AG10803 (cell line): ENCODE data around the gene RPL10A.

Experiments used
- DNase-seq: peaks from one replicate; pipeline ENCODE4 v3.0.0; 2010; ENCODE audit warnings: low read depth
- H3K4me3 ChIP-seq: 2 replicates; pipeline ENCODE4 v1.5.1; 2011; ENCODE audit warnings: mild to moderate bottlenecking, low read length, control low read depth
- TF ChIP-seq, protein P1 (sequence below): conservative IDR thresholded peaks from 2 replicates; pipeline ENCODE4 v1.5.1; 2011; ENCODE audit warnings: mild to moderate bottlenecking, low read length, control low read depth, inconsistent platforms

RPL10A gene

DNA sequence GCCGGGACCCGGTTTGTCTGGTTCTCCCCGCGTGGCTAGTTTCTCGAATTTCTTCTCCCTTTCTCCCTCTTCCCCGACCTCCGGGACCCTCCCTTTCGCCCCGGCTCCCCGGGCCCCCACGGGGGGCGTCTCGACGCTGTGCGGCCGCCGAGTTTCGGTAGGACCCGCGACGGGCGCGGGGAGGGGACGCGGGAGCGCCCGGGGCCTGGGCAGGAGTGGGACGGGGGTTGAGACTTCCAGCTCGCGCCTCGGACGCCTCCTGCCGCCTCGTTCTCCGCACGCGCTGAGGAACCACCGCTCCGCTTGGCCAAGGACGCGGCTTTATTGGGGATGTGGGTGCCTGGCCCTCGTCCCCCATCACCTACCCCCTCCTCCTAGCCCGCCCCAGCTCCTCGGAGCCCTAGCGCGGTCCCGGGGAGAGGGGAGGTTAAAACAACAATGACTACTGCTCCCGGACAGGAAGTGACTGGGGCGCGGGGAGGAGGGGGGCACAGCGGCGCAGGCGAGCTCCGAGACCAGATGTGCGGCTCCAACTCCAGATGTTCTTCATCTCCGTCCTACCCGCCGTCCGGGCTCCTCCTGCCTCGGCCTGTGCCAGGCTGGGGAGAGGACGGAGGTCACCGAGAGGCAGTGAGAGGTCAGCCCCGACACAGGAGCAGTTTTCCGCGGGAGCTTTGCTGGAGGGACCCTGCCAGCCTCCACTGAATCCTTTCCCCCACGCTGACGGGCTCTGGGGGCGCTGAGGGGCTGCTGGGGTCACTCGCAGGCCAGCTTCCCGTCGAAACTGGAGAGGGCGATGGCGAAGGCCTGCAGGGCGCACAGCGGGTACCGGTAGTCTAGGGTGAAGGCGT lies 29.6 kb downstream of the RPL10A start:
- TF ChIP-seq, protein P1, sequence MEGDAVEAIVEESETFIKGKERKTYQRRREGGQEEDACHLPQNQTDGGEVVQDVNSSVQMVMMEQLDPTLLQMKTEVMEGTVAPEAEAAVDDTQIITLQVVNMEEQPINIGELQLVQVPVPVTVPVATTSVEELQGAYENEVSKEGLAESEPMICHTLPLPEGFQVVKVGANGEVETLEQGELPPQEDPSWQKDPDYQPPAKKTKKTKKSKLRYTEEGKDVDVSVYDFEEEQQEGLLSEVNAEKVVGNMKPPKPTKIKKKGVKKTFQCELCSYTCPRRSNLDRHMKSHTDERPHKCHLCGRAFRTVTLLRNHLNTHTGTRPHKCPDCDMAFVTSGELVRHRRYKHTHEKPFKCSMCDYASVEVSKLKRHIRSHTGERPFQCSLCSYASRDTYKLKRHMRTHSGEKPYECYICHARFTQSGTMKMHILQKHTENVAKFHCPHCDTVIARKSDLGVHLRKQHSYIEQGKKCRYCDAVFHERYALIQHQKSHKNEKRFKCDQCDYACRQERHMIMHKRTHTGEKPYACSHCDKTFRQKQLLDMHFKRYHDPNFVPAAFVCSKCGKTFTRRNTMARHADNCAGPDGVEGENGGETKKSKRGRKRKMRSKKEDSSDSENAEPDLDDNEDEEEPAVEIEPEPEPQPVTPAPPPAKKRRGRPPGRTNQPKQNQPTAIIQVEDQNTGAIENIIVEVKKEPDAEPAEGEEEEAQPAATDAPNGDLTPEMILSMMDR, result no peak; the same call in 1 of the 2 replicates
- peak; percentile 83 for DNase-seq
- peak overlapping the region; percentile 78 for H3K4me3 ChIP-seq

DNA sequence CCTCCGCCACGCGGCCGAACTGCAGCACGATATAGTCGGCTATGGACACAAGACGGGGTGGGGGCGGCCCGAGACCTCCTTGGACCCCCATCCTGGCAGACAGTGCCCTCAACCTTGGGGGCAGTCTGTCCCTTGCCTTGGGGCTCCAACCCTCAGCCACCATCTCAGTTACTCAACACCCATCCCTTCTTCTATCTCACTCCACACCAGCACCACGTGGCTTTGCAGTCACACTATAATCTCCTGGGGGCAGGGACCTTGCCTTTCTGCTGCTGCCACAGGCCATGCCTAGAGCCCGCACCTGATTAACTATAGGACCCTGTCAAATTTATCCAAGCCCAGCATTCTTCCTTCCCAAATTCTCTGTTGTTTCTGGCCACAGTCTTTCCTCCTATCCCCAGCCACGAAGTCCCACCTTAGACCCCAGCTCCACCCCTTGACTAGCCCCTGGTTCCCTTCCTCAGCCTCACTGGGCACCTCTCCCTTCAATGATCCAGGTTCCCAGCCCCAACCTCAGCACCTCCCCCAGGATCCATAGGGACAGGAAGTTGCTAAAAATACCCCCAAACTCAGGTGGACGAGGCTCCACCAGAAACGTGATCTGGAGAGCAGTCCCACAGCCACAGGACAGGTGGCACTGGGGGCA lies 30.3 kb downstream of the RPL10A start:
- H3K4me3 ChIP-seq, result peak overlapping the region; percentile 78
- DNase-seq, result no peak
- TF ChIP-seq, protein P1, result no peak

DNA sequence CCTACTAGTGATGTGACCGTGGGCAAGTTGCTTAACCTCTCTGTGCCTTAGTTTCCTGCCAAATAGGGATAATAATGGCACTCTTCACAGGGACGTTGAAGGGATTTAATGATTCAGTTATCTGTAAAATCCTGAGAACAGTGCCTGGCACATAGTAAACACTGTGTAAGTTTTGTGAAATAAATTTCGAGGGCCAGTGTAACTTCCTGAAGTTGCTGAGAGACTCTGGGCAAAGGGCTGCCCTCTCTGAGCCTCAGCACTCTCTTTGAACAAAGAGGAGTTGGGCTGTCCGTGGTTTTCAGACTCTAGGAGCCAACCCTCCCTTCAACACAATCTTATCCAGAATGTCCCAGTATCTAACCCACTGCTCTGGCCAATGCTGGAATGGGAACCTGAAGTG lies 31.2 kb downstream of the RPL10A start:
- no peak for DNase-seq
- no peak overlapping the region for H3K4me3 ChIP-seq
- TF ChIP-seq, protein P1, result no peak

DNA sequence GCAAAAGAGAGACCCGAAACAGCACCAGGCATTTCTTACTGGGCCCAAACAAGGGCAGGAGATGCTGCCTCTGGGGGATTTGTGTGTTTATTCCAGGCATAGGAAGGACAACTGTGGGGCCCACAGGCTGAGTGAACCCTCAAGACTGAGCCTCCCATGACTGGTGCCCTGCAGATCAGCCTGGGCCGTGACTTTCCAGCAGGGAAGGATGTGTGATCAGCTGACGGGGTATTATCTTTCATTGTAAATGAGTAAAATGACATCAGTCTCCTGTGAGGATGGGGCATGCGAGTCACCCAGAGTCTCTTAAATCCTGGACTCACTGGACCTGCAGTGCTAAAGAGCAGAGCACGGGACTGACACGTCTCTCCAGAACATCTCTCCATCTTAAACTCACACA lies 32.6 kb downstream of the RPL10A start:
- peak; percentile 43 for DNase-seq
- TF ChIP-seq, protein P1, result no peak
- no peak overlapping the region for H3K4me3 ChIP-seq

DNA sequence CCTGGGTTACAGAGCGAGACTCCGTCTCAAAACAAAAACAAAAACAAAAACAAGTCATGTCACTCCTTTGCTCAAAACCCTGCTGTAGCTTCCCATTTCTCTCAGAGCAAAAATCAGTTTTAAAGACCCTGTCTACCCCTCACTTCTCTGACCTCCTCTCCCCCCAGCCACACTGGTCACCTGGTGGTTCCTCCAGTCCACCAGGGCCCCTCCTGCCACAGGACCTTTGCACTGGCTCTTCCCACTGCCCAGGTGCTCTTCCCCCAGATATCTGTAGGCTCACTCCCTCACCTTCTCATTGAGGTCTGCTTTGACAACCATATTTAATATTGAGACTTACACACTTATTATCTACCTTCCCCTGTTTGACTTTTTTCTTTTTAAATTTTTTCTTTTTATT lies 33.6 kb downstream of the RPL10A start:
- no peak overlapping the region for H3K4me3 ChIP-seq
- TF ChIP-seq, protein P1, result no peak
- no peak for DNase-seq

DNA sequence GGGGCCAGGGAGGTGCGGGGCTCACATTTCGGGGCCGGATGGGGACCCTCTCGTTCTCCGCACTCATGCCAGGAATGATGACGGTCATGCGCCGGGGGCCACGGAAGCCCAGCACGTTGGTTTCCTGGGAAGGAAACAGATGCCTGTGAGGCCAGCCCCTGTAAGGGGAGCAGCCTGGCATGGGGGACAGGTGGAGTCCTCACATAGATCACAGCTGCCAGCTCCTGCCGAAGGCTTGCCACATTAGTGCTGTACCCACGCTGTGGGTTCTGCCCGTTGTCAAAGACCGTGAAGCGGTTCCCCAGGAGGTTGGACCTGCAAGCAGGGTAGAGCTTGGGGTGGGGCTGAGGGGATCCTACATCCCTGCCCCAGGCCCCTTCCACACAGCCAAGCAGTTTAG lies 35.3 kb downstream of the RPL10A start:
- TF ChIP-seq, protein P1, result no peak
- no peak overlapping the region for H3K4me3 ChIP-seq
- no peak for DNase-seq

DNA sequence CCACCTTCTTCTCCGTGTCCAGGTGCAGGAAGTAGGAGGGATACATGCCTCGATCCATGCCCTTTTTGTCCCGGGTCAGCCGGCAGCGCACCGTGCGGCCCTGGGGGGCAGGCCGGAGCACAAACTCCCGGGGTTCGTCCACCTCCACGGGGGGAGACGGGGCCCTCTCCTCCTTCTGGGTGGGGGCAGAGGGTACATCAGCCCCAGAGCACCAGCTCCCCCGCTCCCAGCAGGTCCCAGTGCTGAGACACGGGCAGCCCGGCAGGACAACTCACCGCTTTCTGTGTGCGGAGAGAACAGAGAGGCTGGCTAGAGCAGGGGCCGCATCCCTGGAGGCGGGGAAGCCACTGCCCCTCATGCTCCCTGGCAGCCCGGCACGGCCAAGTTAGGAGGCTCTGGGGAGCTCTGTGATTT lies 37.8 kb downstream of the RPL10A start:
- TF ChIP-seq, protein P1, result no peak
- no peak overlapping the region for H3K4me3 ChIP-seq

More for the DNA sequence above, 37.8 kb downstream of the RPL10A start:
- DNase-seq, result no peak
